Activated gamma-delta T cell treated with Interleukin-2 at 50 U/mL for 16 hours (primary cell): ENCODE measurements around the gene ZNF669.

Experiments used
- DNase-seq: peaks from one replicate; pipeline ENCODE4 v3.0.0-alpha.2; 2020

The ZNF669 gene

DNA sequence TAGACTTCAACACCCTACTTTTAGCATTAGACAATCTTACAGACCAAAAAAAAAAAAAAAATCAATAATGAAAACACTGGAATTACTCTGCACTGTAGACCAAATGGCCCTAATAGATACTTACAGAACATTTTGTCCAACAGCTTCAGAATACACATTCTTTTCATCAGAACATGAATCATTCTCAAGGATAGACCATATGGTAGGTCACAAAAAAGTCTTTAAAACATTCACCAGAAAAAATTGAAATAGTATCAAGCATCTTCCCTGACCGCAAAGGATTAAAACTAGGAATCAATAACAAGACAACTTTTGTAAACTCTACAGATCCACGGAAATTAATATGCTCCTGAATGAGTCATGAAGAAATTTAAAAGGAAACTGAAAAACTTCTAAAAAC lies 48.1 kb downstream of the ZNF669 start:
- no peak for DNase-seq

DNA sequence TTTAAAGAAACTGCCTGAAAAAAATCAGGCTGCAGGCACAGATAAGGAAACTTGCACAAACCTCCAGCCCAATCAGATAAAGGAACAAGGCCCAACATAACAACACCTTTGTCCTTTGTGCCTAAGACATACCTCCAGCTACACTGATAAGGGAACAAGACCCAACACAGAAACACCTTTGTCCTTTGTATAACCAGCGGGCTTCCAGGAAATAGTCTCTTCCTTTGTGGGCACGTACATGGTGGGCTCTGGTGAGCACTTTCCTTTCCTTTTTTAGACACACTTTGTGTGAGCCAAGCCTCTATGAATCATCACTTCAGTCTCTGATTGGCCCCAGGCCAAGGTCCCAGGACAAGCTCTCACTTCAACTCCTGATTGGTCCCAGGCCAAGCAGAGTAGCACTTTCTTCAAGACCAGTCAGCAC lies 49.2 kb downstream of the ZNF669 start:
- no peak for DNase-seq
